H9 (cell line): ENCODE data around the gene NINL. TPM values are rescaled to one million over a fixed set of nuclear protein-coding genes. Genes with fewer than 3 reads are reported as not detected.

Experiments used
- DNase-seq: peaks from one replicate; pipeline ENCODE4 v3.0.0-alpha.2; 2017
- H2AFZ ChIP-seq: one replicate; pipeline ENCODE4 v1.6.1; 2013; ENCODE audit warnings: mild to moderate bottlenecking, low read length, control low read depth, moderate library complexity
- H2AK5ac ChIP-seq: 2 replicates; pipeline ENCODE4 v1.6.1; 2013; ENCODE audit warnings: low read length, control low read depth, mixed read lengths; ENCODE audit not compliant: insufficient read length
- H2BK120ac ChIP-seq: one replicate; pipeline ENCODE4 v1.6.1; 2013; ENCODE audit warnings: low read depth, mild to moderate bottlenecking, low read length, control low read depth, inconsistent platforms; ENCODE audit not compliant: poor library complexity, severe bottlenecking
- H2BK12ac ChIP-seq: 2 replicates; pipeline ENCODE4 v1.6.1; 2013; ENCODE audit warnings: low read length, control low read depth, mixed read lengths, low read depth; ENCODE audit not compliant: insufficient read length
- H2BK15ac ChIP-seq: 2 replicates; pipeline ENCODE4 v1.6.1; 2013; ENCODE audit warnings: low read depth, low read length, control low read depth
- H2BK20ac ChIP-seq: one replicate; pipeline ENCODE4 v1.6.1; 2013; ENCODE audit warnings: low read depth, mild to moderate bottlenecking, low read length, control low read depth, inconsistent platforms; ENCODE audit not compliant: poor library complexity, severe bottlenecking
- H2BK5ac ChIP-seq: 2 replicates; pipeline ENCODE4 v1.6.1; 2013; ENCODE audit warnings: low read length, control low read depth, mixed read lengths; ENCODE audit not compliant: insufficient read length
- H3K14ac ChIP-seq: 2 replicates; pipeline ENCODE4 v1.6.1; 2013; ENCODE audit warnings: low read length, control low read depth; ENCODE audit not compliant: insufficient read depth
- H3K18ac ChIP-seq: 2 replicates; pipeline ENCODE4 v1.6.1; 2013; ENCODE audit warnings: low read depth, mild to moderate bottlenecking, mixed read lengths, low read length, control low read depth; ENCODE audit not compliant: insufficient read length
- H3K23ac ChIP-seq: 2 replicates; pipeline ENCODE4 v1.6.1; 2013; ENCODE audit warnings: low read length, control low read depth, mixed read lengths, low read depth; ENCODE audit not compliant: insufficient read length
- H3K23me2 ChIP-seq: 2 replicates; pipeline ENCODE4 v1.6.1; 2013; ENCODE audit warnings: low read depth, mild to moderate bottlenecking, mixed read lengths, low read length, control low read depth; ENCODE audit not compliant: insufficient read length, poor library complexity, severe bottlenecking
- H3K27ac ChIP-seq: 2 replicates; pipeline ENCODE4 v1.5.1; 2013; ENCODE audit warnings: low read length, control low read depth, mixed read lengths, low read depth; ENCODE audit not compliant: insufficient read length
- H3K27me3 ChIP-seq: 2 replicates; pipeline ENCODE4 v1.6.1; 2013; ENCODE audit warnings: low read length, control low read depth, inconsistent platforms; ENCODE audit not compliant: insufficient read depth
- H3K4ac ChIP-seq: 2 replicates; pipeline ENCODE4 v1.6.1; 2013; ENCODE audit warnings: low read depth, mild to moderate bottlenecking, control low read depth, inconsistent platforms, low read length, moderate library complexity
- H3K4me1 ChIP-seq: 2 replicates; pipeline ENCODE4 v1.6.1; 2013; ENCODE audit warnings: low read length, control low read depth, inconsistent platforms; ENCODE audit not compliant: insufficient read depth
- H3K4me2 ChIP-seq: 2 replicates; pipeline ENCODE4 v1.6.1; 2013; ENCODE audit warnings: low read length, control low read depth, mixed read lengths; ENCODE audit not compliant: insufficient read length, insufficient read depth
- H3K56ac ChIP-seq: 2 replicates; pipeline ENCODE4 v1.6.1; 2013; ENCODE audit warnings: low read depth, mild to moderate bottlenecking, mixed read lengths, low read length, control low read depth; ENCODE audit not compliant: insufficient read length
- H3K79me1 ChIP-seq: 2 replicates; pipeline ENCODE4 v1.6.1; 2013; ENCODE audit warnings: low read depth, mild to moderate bottlenecking, moderate library complexity, low read length, control low read depth, inconsistent platforms; ENCODE audit not compliant: insufficient read depth, poor library complexity, severe bottlenecking
- H3K79me2 ChIP-seq: 2 replicates; pipeline ENCODE4 v1.6.1; 2013; ENCODE audit warnings: low read length, control low read depth, inconsistent platforms; ENCODE audit not compliant: insufficient read depth
- H3K9ac ChIP-seq: 2 replicates; pipeline ENCODE4 v1.6.1; 2013; ENCODE audit warnings: low read length, control low read depth, mixed read lengths; ENCODE audit not compliant: insufficient read length; ENCODE audit errors: extremely low read depth
- H3K9me3 ChIP-seq: one replicate; pipeline ENCODE4 v1.6.1; 2013; ENCODE audit warnings: low read depth, low read length, inconsistent platforms; ENCODE audit not compliant: control insufficient read depth
- H3T11ph ChIP-seq: one replicate; pipeline ENCODE4 v1.6.1; 2013; ENCODE audit warnings: mild to moderate bottlenecking, low read length, control low read depth, inconsistent platforms
- H4K20me1 ChIP-seq: one replicate; pipeline ENCODE4 v1.6.1; 2013; ENCODE audit not compliant: control insufficient read depth, insufficient read length, insufficient read depth
- H4K5ac ChIP-seq: 2 replicates; pipeline ENCODE4 v1.6.1; 2013; ENCODE audit warnings: low read depth, mild to moderate bottlenecking, mixed read lengths, low read length, control low read depth; ENCODE audit not compliant: insufficient read length
- H4K8ac ChIP-seq: replicated peaks from 2 replicates; pipeline ENCODE4 v1.6.1; 2013; ENCODE audit warnings: low read length, control low read depth, mixed read lengths, low read depth; ENCODE audit not compliant: insufficient read length
- H4K91ac ChIP-seq: 2 replicates; pipeline ENCODE4 v1.6.1; 2013; ENCODE audit warnings: low read depth, mild to moderate bottlenecking, moderate library complexity, mixed read lengths, low read length, control low read depth; ENCODE audit not compliant: insufficient read length
- H3K27ac Mint-ChIP-seq, 3 experiments: 2 replicates in 2 of 3; 3 replicates in 1 of 3; pipeline ENCODE4 v1.8.0; 2020 to 2021; ENCODE audit warnings: mixed read lengths in 3 of 3, mild to moderate bottlenecking in 1 of 3, moderate library complexity in 1 of 3
- H3K27me3 Mint-ChIP-seq: 2 replicates; pipeline ENCODE4 v1.8.0; 2021; ENCODE audit warnings: low read depth, mild to moderate bottlenecking, moderate library complexity, mixed read lengths
- H3K36me3 Mint-ChIP-seq, 3 experiments: 2 replicates in 2 of 3; 3 replicates in 1 of 3; pipeline ENCODE4 v1.8.0; 2020 to 2021; ENCODE audit warnings: low read depth in 3 of 3, mixed read lengths in 3 of 3; ENCODE audit not compliant: insufficient read depth in 1 of 3
- H3K4me1 Mint-ChIP-seq, 2 experiments: 2 replicates each; pipeline ENCODE4 v1.8.0; 2020; ENCODE audit warnings: mixed read lengths in 2 of 2
- H3K4me3 Mint-ChIP-seq, 2 experiments: 2 replicates in 1 of 2; 3 replicates in 1 of 2; pipeline ENCODE4 v1.8.0; 2020 to 2021; ENCODE audit warnings: mild to moderate bottlenecking in 2 of 2, mixed read lengths in 2 of 2, moderate library complexity in 1 of 2
- H3K9me3 Mint-ChIP-seq, 2 experiments: 2 replicates in 1 of 2; 3 replicates in 1 of 2; pipeline ENCODE4 v1.8.0; 2020; ENCODE audit warnings: mild to moderate bottlenecking in 2 of 2, mixed read lengths in 2 of 2, moderate library complexity in 1 of 2
- CTCF ChIP-seq: fragments of 200-600 bp; sonication (generic); conservative IDR thresholded peaks from 3 replicates; pipeline ENCODE4 v1.8.0; 2021; ENCODE audit warnings: antibody characterized with exemption, mild to moderate bottlenecking
- WGBS: extraction: QIAGEN DNeasy Blood & Tissue Kit; methylation state at CpG from one replicate; pipeline ENCODE4 v1.1.7; 2013; ENCODE audit warnings: missing lambda C conversion rate, low lambda C conversion rate, mixed read lengths; ENCODE audit not compliant: insufficient read length; ENCODE audit errors: extremely low coverage; 5-methylcytosine and 5-hydroxymethylcytosine counted together
- total RNA-seq: library from RNA; stranded (reverse); gene quantifications from 2 replicates; pipeline ENCODE4 v1.2.1, GENCODE V29; 2021

Gene NINL
- total RNA-seq, 1 experiment from 2014 or later = 34.3 TPM

GRCh38 chr20:25510202-25510601, 75.1 kb downstream of the NINL start:
- no peaks in the 10 kb centered on the region for H3K79me1 ChIP-seq
- H2BK12ac ChIP-seq = no peak overlapping the region
- peaks cover 10% of the 10 kb centered on the region for H3K9me3 ChIP-seq
- H3K4me1 ChIP-seq = no peaks in the 10 kb centered on the region
- no peak overlapping the region for H3K4me2 ChIP-seq
- H2BK120ac ChIP-seq = no peak overlapping the region
- H4K5ac ChIP-seq = no peak overlapping the region
- no peak overlapping the region for H2BK5ac ChIP-seq
- H3K23me2 ChIP-seq = no peaks in the 10 kb centered on the region
- no peaks in the 10 kb centered on the region for H3K27me3 ChIP-seq
- Mint-ChIP-seq H3K9me3 (peaks cover 15 to 16% of the 10 kb centered on the region in 2 experiments), H3K4me1 (no peaks in the 10 kb centered on the region), H3K27ac (no peak overlapping the region), H3K4me3 (no peak overlapping the region), H3K27me3 (no peaks in the 10 kb centered on the region), H3K36me3 (peaks cover 75 to 89% (median 89%) of the 10 kb centered on the region in 3 experiments)
- no peak overlapping the region for H3K9ac ChIP-seq
- H2AK5ac ChIP-seq = no peak overlapping the region
- H3K23ac ChIP-seq = no peak overlapping the region
- H2BK20ac ChIP-seq = no peak overlapping the region
- no peaks in the 10 kb centered on the region for H3K79me2 ChIP-seq
- H3K56ac ChIP-seq = no peak overlapping the region
- H4K20me1 ChIP-seq = no peaks in the 10 kb centered on the region
- H3K27ac ChIP-seq = no peak overlapping the region
- no peak overlapping the region for H4K8ac ChIP-seq
- no peak overlapping the region for H3K14ac ChIP-seq
- H3K18ac ChIP-seq = no peak overlapping the region
- H3K4ac ChIP-seq = no peak overlapping the region
- DNase-seq = no peak
- TF ChIP-seq CTCF = no peak
- H2AFZ ChIP-seq = no peak overlapping the region
- no CpG with 5 or more reads among the region's 8 CpGs for WGBS
- no peak overlapping the region for H3T11ph ChIP-seq
- no peak overlapping the region for H4K91ac ChIP-seq
- no peak overlapping the region for H2BK15ac ChIP-seq
